NCI-H1436 treated with DMSO at 0.1 percent for 48 hours (cell line): ENCODE data around the gene ACTR3.
"Not testable (repeated sequence)": the region's sequence is repeated elsewhere in the genome, so short reads cannot be mapped to it uniquely, and the experiment has no call there.

Experiments used
- DNase-seq: peaks from one replicate; lab custom pipeline; 2025; lab: John Stamatoyannopoulos, UW

ACTR3 gene

GRCh38 chr2:113905886-113906285 is 16.0 kb downstream of the ACTR3 start:
- no peak for DNase-seq

DNA sequence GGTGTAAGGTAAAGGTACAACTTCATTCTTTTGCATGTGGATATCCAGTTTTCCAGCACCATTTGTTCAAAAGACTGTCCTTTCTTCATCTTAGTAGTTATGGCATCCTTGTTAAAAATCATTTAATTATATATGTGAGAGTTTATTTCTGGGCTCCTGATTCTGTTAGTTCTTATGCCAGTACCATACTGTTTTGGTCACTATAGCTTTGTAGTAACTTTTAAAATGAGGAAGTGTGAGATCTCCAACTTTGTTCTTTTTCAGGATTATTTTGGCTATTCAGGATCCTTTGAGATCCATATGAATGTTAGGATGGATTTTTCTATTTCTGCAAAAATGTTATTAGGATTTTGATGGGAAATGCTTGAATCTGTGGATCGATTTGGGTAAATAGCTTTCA is 16.8 kb downstream of the ACTR3 start:
- no peak for DNase-seq

DNA sequence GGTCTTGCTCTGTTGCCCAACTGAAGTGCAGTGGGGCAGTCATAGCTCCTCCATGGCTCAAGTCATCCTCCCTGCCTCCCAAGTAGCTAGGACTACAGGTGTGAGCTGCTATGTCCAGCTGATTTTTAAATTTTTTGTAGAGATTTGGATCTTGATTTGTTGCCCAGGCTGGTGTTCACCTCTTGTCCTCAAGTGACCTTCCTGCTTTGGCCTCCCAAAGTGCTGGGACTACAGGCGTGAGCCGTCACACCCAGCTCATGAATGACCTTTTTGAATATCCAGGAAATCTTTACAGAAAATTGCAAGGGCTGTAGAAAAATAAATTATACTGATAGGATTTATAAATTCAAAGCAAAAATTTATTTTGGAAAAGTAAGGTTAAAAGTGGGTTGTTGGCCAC is 17.4 kb downstream of the ACTR3 start:
- DNase-seq = no peak

DNA sequence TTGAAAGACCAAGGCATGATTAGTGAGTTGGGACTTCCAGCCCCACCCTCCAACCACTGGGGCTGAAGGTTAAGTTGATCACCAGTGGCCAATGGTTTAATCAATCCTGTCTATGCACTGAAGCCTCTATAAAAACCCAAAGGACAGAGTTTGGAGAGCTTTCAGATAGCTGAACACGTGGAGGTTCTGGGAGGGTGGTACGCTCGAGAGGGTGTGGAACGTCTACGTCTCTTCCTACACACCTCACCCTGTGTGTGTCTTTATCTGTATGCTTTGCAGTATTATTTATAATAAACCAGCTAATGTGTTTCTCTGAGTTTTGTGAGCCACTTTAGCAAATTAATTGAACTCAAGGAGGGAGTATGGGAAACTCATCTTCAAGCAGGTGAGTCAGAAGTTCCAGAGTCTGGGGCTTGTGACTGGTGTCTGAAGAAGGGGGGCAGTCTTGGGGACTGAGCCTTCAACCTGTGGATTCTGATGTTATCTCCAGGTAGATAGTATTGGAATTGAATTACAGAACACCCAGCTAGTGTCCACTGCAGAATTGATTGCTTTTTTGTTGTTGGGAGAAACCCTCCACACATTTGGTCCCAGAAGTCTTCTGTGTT is 20.3 kb downstream of the ACTR3 start:
- no peak for DNase-seq

- no peak for DNase-seq
Observed at GRCh38 chr2:113910967-113911678, 21.2 kb downstream of the ACTR3 start.

- no peak for DNase-seq
Observed at GRCh38 chr2:113915082-113915819, 25.4 kb downstream of the ACTR3 start.

DNA sequence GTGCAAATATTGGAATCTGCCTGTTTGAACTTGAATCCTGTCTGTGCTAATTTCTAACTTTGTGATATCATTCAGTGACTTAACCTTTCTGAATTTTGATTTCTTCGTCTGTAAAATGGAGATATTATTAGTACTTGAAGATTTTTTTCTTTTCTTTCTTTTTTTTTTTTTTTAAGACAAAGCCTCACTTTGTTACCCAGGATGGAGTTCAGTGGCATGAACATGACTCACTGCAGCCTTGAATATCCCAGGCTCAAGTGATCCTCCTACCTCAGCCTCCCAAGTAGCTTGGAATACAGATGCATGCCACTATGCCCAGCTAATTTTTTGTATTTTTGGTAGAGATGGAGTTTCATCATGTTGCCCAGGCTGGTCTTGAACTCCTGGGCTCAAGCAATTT is 28.3 kb downstream of the ACTR3 start:
- no peak for DNase-seq

GRCh38 chr2:113920996-113921395 is 31.1 kb downstream of the ACTR3 start:
- DNase-seq = no peak

GRCh38 chr2:113922335-113922734 is 32.4 kb downstream of the ACTR3 start:
- no peak for DNase-seq

GRCh38 chr2:113922784-113923183 is 32.9 kb downstream of the ACTR3 start:
- no peak for DNase-seq

- no peak for DNase-seq
Observed at GRCh38 chr2:113925884-113926283, 36.0 kb downstream of the ACTR3 start.

GRCh38 chr2:113926314-113926713 is 36.4 kb downstream of the ACTR3 start:
- DNase-seq = no peak

- DNase-seq = no peak
Observed at GRCh38 chr2:113930448-113930847, 40.6 kb downstream of the ACTR3 start.

DNA sequence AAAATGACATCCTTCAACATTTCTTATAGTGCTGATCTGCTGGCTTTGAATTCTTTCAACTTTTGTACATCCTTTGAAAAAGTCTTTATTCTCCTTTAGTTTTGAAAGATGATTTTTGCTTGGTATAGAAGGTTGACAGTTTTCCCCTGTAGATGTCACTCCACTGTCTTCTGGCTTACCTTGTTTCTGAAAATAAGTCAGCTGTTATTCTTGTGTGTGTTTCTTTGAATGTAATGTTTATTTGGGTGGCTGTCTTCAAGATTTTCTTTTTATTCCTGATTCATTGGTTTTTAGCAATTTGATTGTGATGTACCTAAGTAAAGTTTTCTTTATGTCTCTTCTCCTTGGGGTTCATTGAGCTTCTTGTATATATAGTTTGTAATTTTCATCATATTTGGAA is 47.6 kb downstream of the ACTR3 start:
- DNase-seq = no peak

DNA sequence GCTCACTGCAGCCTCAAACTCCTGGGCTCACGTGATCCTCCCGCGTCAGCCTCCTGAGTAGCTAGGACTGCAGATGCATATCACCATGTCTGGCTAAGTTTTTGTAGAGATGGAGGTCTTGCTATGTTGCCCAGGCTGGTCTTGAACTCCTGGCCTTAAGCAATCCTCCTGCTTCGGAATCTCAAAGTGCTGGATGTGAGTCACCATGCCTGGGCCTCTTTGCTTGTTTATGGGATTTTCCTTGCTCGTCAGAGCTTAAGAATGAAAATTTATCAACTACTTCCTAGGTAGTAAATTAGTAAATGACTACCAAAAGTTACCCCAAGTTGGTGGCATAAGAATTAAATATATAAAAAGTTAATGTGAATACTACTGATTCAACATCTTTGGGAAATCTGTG is 51.0 kb downstream of the ACTR3 start:
- no peak for DNase-seq

- not testable (repeated sequence) for DNase-seq
Observed at GRCh38 chr2:113945784-113946183, 55.9 kb downstream of the ACTR3 start.

- DNase-seq = not testable (repeated sequence)
Observed at GRCh38 chr2:113950906-113951305, 61.0 kb downstream of the ACTR3 start.

DNA sequence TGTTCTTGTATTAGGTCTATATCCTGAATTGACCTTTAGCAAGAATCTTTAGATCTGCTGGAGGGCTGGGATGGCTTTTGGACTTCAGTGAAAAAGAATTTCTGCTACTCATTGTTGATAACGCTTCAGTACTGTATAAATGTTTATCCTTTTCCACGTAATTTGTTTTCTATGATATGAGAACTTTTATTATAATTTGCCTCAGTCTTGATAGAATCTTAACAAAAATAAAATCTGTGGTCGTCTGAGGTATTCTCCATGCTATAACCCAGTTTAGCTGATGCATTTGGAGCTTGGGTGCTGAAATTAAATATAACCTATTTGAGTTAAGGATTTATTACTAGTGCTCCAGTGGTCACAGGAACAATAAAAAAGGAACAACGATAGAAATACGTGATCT is 71.1 kb downstream of the ACTR3 start:
- DNase-seq = no peak

- DNase-seq = no peak
Observed at GRCh38 chr2:113962692-113963480, 73.0 kb downstream of the ACTR3 start.

DNA sequence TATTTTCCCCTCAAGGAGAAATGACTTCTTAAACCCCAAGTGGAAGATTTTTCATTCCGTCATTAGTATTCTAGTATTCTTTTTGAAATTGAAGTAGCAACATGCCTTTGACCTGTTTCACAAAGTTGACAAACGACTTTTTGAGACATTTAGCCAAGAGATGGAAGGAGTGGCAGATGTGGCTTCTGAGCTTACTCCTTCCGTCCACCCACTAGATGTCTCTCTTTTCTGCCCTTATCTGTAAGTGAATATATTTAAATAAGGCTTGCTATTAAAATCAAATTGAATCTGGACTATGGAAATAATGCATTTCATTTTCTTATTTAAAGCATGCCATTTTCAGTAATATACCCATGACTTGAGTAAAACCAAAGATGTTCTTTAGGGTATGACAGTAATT is 74.1 kb downstream of the ACTR3 start:
- DNase-seq = no peak

- no peak for DNase-seq
Observed at GRCh38 chr2:113964436-113964835, 74.5 kb downstream of the ACTR3 start.

DNA sequence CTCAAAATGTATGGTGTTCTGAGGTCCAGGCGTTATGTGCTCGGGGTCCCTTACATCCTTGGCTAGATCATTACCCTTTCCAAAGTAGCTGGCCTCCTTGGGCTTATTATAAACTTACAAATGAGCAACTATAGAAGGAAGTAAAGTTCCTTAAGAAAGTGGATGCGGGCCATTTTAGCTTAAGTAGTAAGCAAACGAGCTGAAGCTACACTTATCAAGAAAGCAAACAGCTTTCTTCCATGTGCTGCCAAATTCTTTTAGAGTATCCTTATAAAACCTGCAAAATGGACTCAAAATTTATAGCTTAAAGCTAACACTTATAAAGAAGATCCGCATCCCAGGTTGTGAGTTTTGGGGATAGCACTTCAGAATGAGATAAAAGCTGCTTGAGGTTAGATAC is 75.3 kb downstream of the ACTR3 start:
- DNase-seq = no peak

DNA sequence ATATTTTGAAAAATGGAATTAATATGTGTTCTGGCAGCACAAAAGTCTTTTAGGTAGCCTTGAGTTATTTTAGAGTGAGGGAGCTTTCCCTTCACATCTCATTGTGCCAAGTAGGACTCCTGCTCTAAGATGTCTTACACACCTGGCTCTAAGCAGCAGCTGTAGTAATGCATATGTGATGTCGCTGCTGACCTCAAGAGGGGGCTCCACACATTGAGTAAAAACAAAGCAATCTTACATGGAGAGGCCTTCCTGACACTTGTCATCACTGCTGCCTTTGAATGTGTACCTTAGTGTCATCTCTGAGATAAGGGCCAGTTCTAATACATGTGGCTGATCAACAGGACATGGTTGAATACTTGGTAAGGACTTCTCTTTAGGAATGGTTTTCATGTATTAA is 75.8 kb downstream of the ACTR3 start:
- DNase-seq = no peak
